Common myeloid progenitor, CD34-positive (primary cell): ENCODE results near the gene INPP5K.

Experiments used
- CTCF ChIA-PET: fragments of 350-600 bp; sonication (Branson Sonifier 250); formaldehyde crosslinking; loops from one replicate; lab custom pipeline; 2021; ENCODE audit warnings: antibody characterized with exemption; lab: Charles Lee
- POLR2A ChIA-PET: fragments of 350-600 bp; sonication (Branson Sonifier 250); formaldehyde crosslinking; loops from one replicate; lab custom pipeline; 2021; ENCODE audit warnings: antibody characterized with exemption; lab: Charles Lee
- DNase-seq, 3 donors: peaks; one replicate each; pipeline versions ENCODE4 v3.0.0 to v3.0.0-alpha.2; 2013
- H3K27ac ChIP-seq, 2 experiments: 1 replicate in 1 of 2; 2 replicates in 1 of 2; pipeline ENCODE4 v1.7.0; 2013; ENCODE audit warnings: inconsistent platforms in 2 of 2, low read length in 2 of 2, mild to moderate bottlenecking in 2 of 2, low read depth in 1 of 2, moderate library complexity in 1 of 2; ENCODE audit not compliant: severe bottlenecking in 2 of 2, insufficient read depth in 1 of 2, poor library complexity in 1 of 2
- H3K27me3 ChIP-seq, 5 experiments: replicated peaks in 2 of 5; 1 replicate in 3 of 5; 2 replicates in 2 of 5; pipeline versions ENCODE4 v1.6.1 to v1.7.0; 2013; ENCODE audit warnings: low read length in 4 of 5, mild to moderate bottlenecking in 2 of 5, moderate library complexity in 2 of 5, inconsistent platforms in 1 of 5; ENCODE audit not compliant: insufficient read depth in 5 of 5, control insufficient read depth in 4 of 5
- H3K36me3 ChIP-seq, 4 experiments: 1 replicate in 2 of 4; 2 replicates in 2 of 4; pipeline versions ENCODE4 v1.6.1 to v1.7.0; 2013; ENCODE audit warnings: low read length in 3 of 4, control low read depth in 1 of 4, mild to moderate bottlenecking in 1 of 4; ENCODE audit not compliant: control insufficient read depth in 4 of 4, insufficient read depth in 4 of 4
- H3K4me1 ChIP-seq, 4 experiments: 1 replicate in 3 of 4; 2 replicates in 1 of 4; pipeline versions ENCODE4 v1.6.1 to v1.7.1; 2013; ENCODE audit warnings: low read length in 3 of 4, mild to moderate bottlenecking in 3 of 4, control low read depth in 1 of 4, inconsistent platforms in 1 of 4, moderate library complexity in 1 of 4; ENCODE audit not compliant: control insufficient read depth in 4 of 4, insufficient read depth in 4 of 4; ENCODE audit errors: control extremely low read depth in 1 of 4
- H3K4me3 ChIP-seq, 7 experiments: 1 replicate in 4 of 7; 2 replicates in 3 of 7; pipeline versions ENCODE4 v1.5.1 to v1.7.0; 2013; ENCODE audit warnings: mild to moderate bottlenecking in 7 of 7, low read length in 6 of 7, moderate library complexity in 6 of 7, inconsistent platforms in 2 of 7, low read depth in 2 of 7, control low read depth in 1 of 7; ENCODE audit not compliant: insufficient read depth in 4 of 7, control insufficient read depth in 1 of 7; ENCODE audit errors: extremely low read depth in 1 of 7
- H3K9me3 ChIP-seq, 5 experiments: 1 replicate in 4 of 5; 2 replicates in 1 of 5; pipeline versions ENCODE4 v1.6.1 to v1.7.1; 2013; ENCODE audit warnings: low read length in 4 of 5, mild to moderate bottlenecking in 2 of 5, inconsistent platforms in 1 of 5, low read depth in 1 of 5, moderate library complexity in 1 of 5; ENCODE audit not compliant: control insufficient read depth in 4 of 5, insufficient read depth in 2 of 5; ENCODE audit errors: control extremely low read depth in 1 of 5
- WGBS: methylation state at CpG from one replicate; pipeline ENCODE4 v1.1.5; 2013; ENCODE audit not compliant: insufficient coverage; 5-methylcytosine and 5-hydroxymethylcytosine counted together

Gene INPP5K

GRCh38 chr17:1546292-1546922, 30.0 kb upstream of the INPP5K start:
- H3K4me3 ChIP-seq, result no peak overlapping the region
- H3K9me3 ChIP-seq, result no peaks in the 10 kb centered on the region
- no peaks in the 10 kb centered on the region for H3K4me1 ChIP-seq
- H3K36me3 ChIP-seq, result peaks cover 4 to 70% (median 50%) of the 10 kb centered on the region in 4 experiments
- ChIA-PET POLR2A (no interaction called here), CTCF (no interaction called here)
- DNase-seq, result no peak
- 100% methylated on average over 4 of the region's 6 CpGs for WGBS
- no peak overlapping the region for H3K27ac ChIP-seq
- no peaks in the 10 kb centered on the region for H3K27me3 ChIP-seq

- ChIA-PET CTCF (no interaction called here), POLR2A (no interaction called here)
- H3K4me3 ChIP-seq, result no peak overlapping the region
- peaks cover 10 to 69% (median 51%) of the 10 kb centered on the region in 4 experiments for H3K36me3 ChIP-seq
- H3K27ac ChIP-seq, result no peak overlapping the region
- DNase-seq, result no peak
- no peaks in the 10 kb centered on the region for H3K9me3 ChIP-seq
- H3K4me1 ChIP-seq, result no peaks in the 10 kb centered on the region
- no peaks in the 10 kb centered on the region for H3K27me3 ChIP-seq
- 95% methylated on average over 7 of the region's 9 CpGs for WGBS
Observed at GRCh38 chr17:1545618-1546017, 29.2 kb upstream of the INPP5K start.

- Histone ChIP-seq H3K9me3 (no peaks in the 10 kb centered on the region), H3K4me1 (no peaks in the 10 kb centered on the region), H3K27me3 (no peaks in the 10 kb centered on the region), H3K36me3 (peaks cover 30 to 74% (median 50%) of the 10 kb centered on the region in 4 experiments), H3K4me3 (no peak overlapping the region), H3K27ac (no peak overlapping the region)
- DNase-seq, result no peak
- POLR2A ChIA-PET, result no interaction called here
- CTCF ChIA-PET, result interaction anchor here (0.6 kb wide), 1 partner anchor 181 kb away, joined by 4 read pairs; no protein-coding TSS in a partner anchor
- WGBS, result 98% methylated on average over 8 of the region's 8 CpGs
Observed at GRCh38 chr17:1542316-1542715, 25.9 kb upstream of the INPP5K start.

GRCh38 chr17:1541367-1541904, 25.0 kb upstream of the INPP5K start:
- ChIA-PET POLR2A (no interaction called here), CTCF (no interaction called here)
- H3K4me1 ChIP-seq, result no peaks in the 10 kb centered on the region
- H3K9me3 ChIP-seq, result no peaks in the 10 kb centered on the region
- DNase-seq, result no peak
- WGBS, result 100% methylated on average over 2 of the region's 4 CpGs
- no peak overlapping the region for H3K4me3 ChIP-seq
- H3K27me3 ChIP-seq, result no peaks in the 10 kb centered on the region
- H3K27ac ChIP-seq, result no peak overlapping the region
- H3K36me3 ChIP-seq, result peaks cover 26 to 70% (median 48%) of the 10 kb centered on the region in 4 experiments

- POLR2A ChIA-PET, result interaction anchor here (0.6 kb wide), 1 partner anchor 155 kb away, joined by 3 read pairs; no protein-coding TSS in a partner anchor
- H3K36me3 ChIP-seq, result peaks cover 30 to 68% (median 50%) of the 10 kb centered on the region in 4 experiments
- 94% methylated on average over 15 of the region's 15 CpGs for WGBS
Observed at GRCh38 chr17:1539811-1540210, 23.4 kb upstream of the INPP5K start.

GRCh38 chr17:1535737-1536136, 19.3 kb upstream of the INPP5K start:
- 94% methylated on average over 3 of the region's 4 CpGs for WGBS
- peaks cover 26 to 72% (median 49%) of the 10 kb centered on the region in 4 experiments for H3K36me3 ChIP-seq
- DNase-seq, result no peak
- H3K4me1 ChIP-seq, result no peaks in the 10 kb centered on the region
- H3K27me3 ChIP-seq, result no peaks in the 10 kb centered on the region
- H3K4me3 ChIP-seq, result no peak overlapping the region
- H3K9me3 ChIP-seq, result no peaks in the 10 kb centered on the region
- ChIA-PET POLR2A (no interaction called here), CTCF (interaction anchor here (1.0 to 1.8 kb wide), 3 partner anchors 17 to 170 kb away, joined by 4 to 5 read pairs (median 5); partner anchors contain the start of gene SLC43A2)
- no peak overlapping the region for H3K27ac ChIP-seq

More at GRCh38 chr17:1539811-1540210, 23.4 kb upstream of the INPP5K start:
- Histone ChIP-seq H3K27ac (no peak overlapping the region), H3K4me1 (no peaks in the 10 kb centered on the region), H3K9me3 (no peaks in the 10 kb centered on the region), H3K4me3 (no peak overlapping the region), H3K27me3 (no peaks in the 10 kb centered on the region)
- CTCF ChIA-PET, result no interaction called here
- no peak for DNase-seq
